Prostate gland (tissue), 2 donors: ENCODE results near the gene NLRC3. TPM values are rescaled to one million over a fixed set of nuclear protein-coding genes. Genes with fewer than 3 reads are reported as not detected.

ENCODE experiments used
- DNase-seq: peaks from one replicate; pipeline ENCODE4 v3.0.0-alpha.2; 2019; ENCODE audit warnings: low spot score
- H3K27ac ChIP-seq, 2 donors: fragments of 200-600 bp; sonication (generic); 2 replicates each; pipeline ENCODE4 v1.5.1; 2017 to 2019
- H3K27me3 ChIP-seq: fragments of 200-600 bp; sonication (generic); replicated peaks from 2 replicates; pipeline ENCODE4 v1.5.1; 2019; ENCODE audit not compliant: insufficient read depth
- H3K36me3 ChIP-seq, 2 donors: fragments of 200-600 bp; sonication (generic); 1 replicate in 1 of 2; 2 replicates in 1 of 2; pipeline versions ENCODE4 v1.5.1 to v1.8.1; 2017 to 2019
- H3K4me1 ChIP-seq: fragments of 200-600 bp; sonication (generic); replicated peaks from 2 replicates; pipeline ENCODE4 v1.5.1; 2019
- H3K4me3 ChIP-seq, 2 donors: fragments of 200-600 bp; sonication (generic); 2 replicates each; pipeline ENCODE4 v1.5.1; 2017 to 2019
- H3K9me3 ChIP-seq: fragments of 200-600 bp; sonication (generic); 2 replicates; pipeline ENCODE4 v1.5.1; 2017
- CTCF ChIP-seq, 4 experiments: fragments of 200-600 bp in 2 of 4; fragments of 450-650 bp in 2 of 4; sonication (generic) in 2 of 4; IDR thresholded peaks; 1 replicate in 3 of 4; 2 replicates in 1 of 4; pipeline ENCODE4 v1.5.1; 2016 to 2019; ENCODE audit warnings: antibody characterized with exemption in 4 of 4, mild to moderate bottlenecking in 2 of 4, moderate library complexity in 2 of 4
- POLR2A ChIP-seq: fragments of 450-650 bp; IDR thresholded peaks from one replicate; pipeline ENCODE4 v1.6.1; 2016; ENCODE audit warnings: antibody characterized with exemption, mild to moderate bottlenecking
- POLR2AphosphoS5 ChIP-seq: sonication (generic); formaldehyde crosslinking; IDR thresholded peaks from one replicate; pipeline ENCODE4 v1.6.1; 2017; ENCODE audit warnings: antibody characterized with exemption
- WGBS: methylation state at CpG from one replicate; pipeline ENCODE4 v1.1.5; 2018; 5-methylcytosine and 5-hydroxymethylcytosine counted together
- intact Hi-C: fragments of 100-400 bp; cut with DNase I; formaldehyde crosslinking; loops from one replicate; pipeline ENCODE4 v1.14.2; 2022
- total RNA-seq, 2 donors: library from RNA; depleted of rRNA; stranded (reverse); fragments of >200 nt; gene quantifications; one replicate each; pipeline ENCODE4 v1.1.0, GENCODE V29; 2016

NLRC3 gene
- total RNA-seq, 2 donors from 2014 or later, result 0.85 to 0.87 TPM

DNA sequence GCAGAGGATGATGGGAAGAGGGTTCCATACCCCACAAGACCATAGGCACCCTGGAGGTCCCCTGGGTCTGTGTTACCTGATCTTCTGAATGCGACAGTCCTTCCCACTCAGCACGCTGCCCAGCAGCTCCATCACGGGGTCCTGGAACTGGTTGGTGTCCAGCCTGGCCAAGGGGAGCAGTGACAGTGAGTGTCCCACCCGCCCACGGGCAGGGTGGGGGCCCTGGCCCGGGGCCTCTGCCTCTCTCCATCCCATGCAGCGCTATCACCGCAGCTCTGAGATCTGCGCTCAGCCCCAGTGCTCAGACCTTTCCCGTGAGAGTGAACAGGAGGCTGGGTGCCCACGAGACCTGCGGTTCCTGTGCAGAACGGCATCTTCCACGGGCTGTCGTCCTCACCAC is 15.6 kb downstream of the NLRC3 start:
- DNase-seq, result no peak
- 93% methylated on average over 15 of the region's 15 CpGs for WGBS
- TF ChIP-seq POLR2A (no peak), CTCF (IDR thresholded peaks at IDR 0.05) (no peak), POLR2AphosphoS5 (no peak)
- intact Hi-C loops, result no loop called here
- H3K4me1 ChIP-seq, result no peaks in the 10 kb centered on the region
- H3K36me3 ChIP-seq, result no peaks in the 10 kb centered on the region
- no peaks in the 10 kb centered on the region for H3K27me3 ChIP-seq
- H3K27ac ChIP-seq, result no peak overlapping the region
- H3K9me3 ChIP-seq, result no peaks in the 10 kb centered on the region
- H3K4me3 ChIP-seq, result no peak overlapping the region

- no peak for DNase-seq
- no peak overlapping the region for H3K27ac ChIP-seq
- no peaks in the 10 kb centered on the region for H3K27me3 ChIP-seq
- intact Hi-C loops, result no loop called here
- H3K9me3 ChIP-seq, result no peaks in the 10 kb centered on the region
- H3K36me3 ChIP-seq, result no peaks in the 10 kb centered on the region
- no peak for TF ChIP-seq CTCF (IDR thresholded peaks at IDR 0.05)
- H3K4me1 ChIP-seq, result no peaks in the 10 kb centered on the region
- 97% methylated on average over 7 of the region's 7 CpGs for WGBS
- H3K4me3 ChIP-seq, result no peak overlapping the region
These were observed 22.8 kb downstream of the NLRC3 start for GRCh38 chr16:3554351-3554928.

DNA sequence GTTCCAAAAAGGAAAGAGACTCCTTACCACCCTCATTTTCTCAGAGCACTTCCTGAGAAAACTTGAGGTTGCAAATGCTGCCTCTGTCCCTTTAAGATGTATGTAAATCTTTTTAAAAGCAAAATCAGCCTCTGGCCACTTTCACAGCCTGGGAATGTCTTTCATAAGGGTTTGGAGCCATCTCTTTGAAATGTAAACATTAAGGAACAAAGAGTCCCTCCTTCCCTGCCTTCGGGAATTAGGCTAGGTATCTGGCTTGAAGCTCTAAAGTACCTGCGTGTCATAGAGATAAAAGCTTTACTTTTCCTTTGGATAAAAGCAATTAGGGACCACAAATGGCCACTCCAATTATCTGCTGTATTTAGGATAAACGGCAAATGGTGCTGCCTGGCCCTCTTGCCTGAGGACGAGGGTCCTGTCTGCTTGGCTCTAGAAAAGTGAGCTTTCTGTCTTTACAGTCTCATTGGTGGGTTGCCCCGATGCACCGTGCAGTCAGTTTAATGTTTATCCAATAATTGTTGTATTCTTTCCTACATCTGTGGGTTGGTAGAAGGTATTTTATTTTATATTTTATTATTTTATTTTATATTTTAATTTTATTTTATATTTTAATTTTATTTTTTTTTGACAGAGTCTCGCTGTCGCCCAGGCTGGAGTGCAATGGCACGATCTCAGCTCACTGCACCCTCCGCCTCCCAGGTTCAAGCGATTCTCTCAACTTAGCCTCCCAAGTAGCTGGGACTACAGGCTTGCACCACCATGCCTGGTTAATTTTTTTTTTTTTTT is 23.9 kb downstream of the NLRC3 start:
- H3K4me1 ChIP-seq, result no peaks in the 10 kb centered on the region
- WGBS, result 52% methylated on average over 11 of the region's 11 CpGs
- H3K27me3 ChIP-seq, result no peaks in the 10 kb centered on the region
- peak; percentile 67 for DNase-seq
- no peaks in the 10 kb centered on the region for H3K9me3 ChIP-seq
- intact Hi-C loops, result no loop called here
- H3K27ac ChIP-seq, result peak overlapping the region; percentile 47 to 54
- peak overlapping the region in 1 of 2 donors; percentile 8 for H3K4me3 ChIP-seq
- no peaks in the 10 kb centered on the region for H3K36me3 ChIP-seq
- no peak for TF ChIP-seq POLR2A
- TF ChIP-seq POLR2AphosphoS5, result peak; percentile 95
- no peak for TF ChIP-seq CTCF (IDR thresholded peaks at IDR 0.05)

GRCh38 chr16:3550851-3551847 is 26.1 kb downstream of the NLRC3 start:
- no peak overlapping the region for H3K4me3 ChIP-seq
- no peak for TF ChIP-seq POLR2AphosphoS5
- TF ChIP-seq CTCF (IDR thresholded peaks at IDR 0.05), result no peak
- TF ChIP-seq POLR2A, result no peak
- H3K9me3 ChIP-seq, result no peaks in the 10 kb centered on the region
- H3K4me1 ChIP-seq, result no peaks in the 10 kb centered on the region
- H3K27me3 ChIP-seq, result no peaks in the 10 kb centered on the region
- intact Hi-C loops, result no loop called here
- H3K27ac ChIP-seq, result no peak overlapping the region
- H3K36me3 ChIP-seq, result no peaks in the 10 kb centered on the region
- no peak for DNase-seq
- WGBS, result 96% methylated on average over 6 of the region's 6 CpGs
